Stomach smooth muscle (tissue), 2 donors: ENCODE data around the gene DMAC2.
"Not testable (repeated sequence)": the region's sequence is repeated elsewhere in the genome, so short reads cannot be mapped to it uniquely, and the experiment has no call there.

Source experiments
- H3K27ac ChIP-seq: one replicate; pipeline ENCODE4 v1.7.0; 2013; ENCODE audit warnings: mild to moderate bottlenecking, low read length, inconsistent platforms
- H3K27me3 ChIP-seq, 2 donors: one replicate each; pipeline ENCODE4 v1.7.0; 2013; ENCODE audit warnings: low read length in 2 of 2; ENCODE audit not compliant: insufficient read depth in 2 of 2, control insufficient read depth in 1 of 2
- H3K36me3 ChIP-seq, 2 donors: one replicate each; pipeline ENCODE4 v1.7.0; 2013; ENCODE audit warnings: low read length in 2 of 2; ENCODE audit not compliant: control insufficient read depth in 2 of 2, insufficient read depth in 2 of 2
- H3K4me1 ChIP-seq: one replicate; pipeline ENCODE4 v1.7.0; 2013; ENCODE audit warnings: low read length; ENCODE audit not compliant: control insufficient read depth, insufficient read depth
- H3K4me3 ChIP-seq, 2 donors: one replicate each; pipeline ENCODE4 v1.7.0; 2013; ENCODE audit warnings: low read length in 2 of 2
- H3K9ac ChIP-seq, 2 donors: one replicate each; pipeline ENCODE4 v1.7.0; 2013; ENCODE audit warnings: low read length in 2 of 2, mild to moderate bottlenecking in 1 of 2
- H3K9me3 ChIP-seq, 2 donors: one replicate each; pipeline ENCODE4 v1.7.0; 2013; ENCODE audit warnings: low read length in 2 of 2; ENCODE audit not compliant: control insufficient read depth in 2 of 2
- donor health status: healthy.
- donor health status: Pancreatic carcinoma.

Gene DMAC2

GRCh38 chr19:41410336-41411054 is 29.2 kb downstream of the DMAC2 start:
- no peak overlapping the region for H3K9ac ChIP-seq
- peaks cover 29 to 32% of the 10 kb centered on the region in 2 donors for H3K36me3 ChIP-seq
- no peak overlapping the region for H3K4me3 ChIP-seq
- H3K9me3 ChIP-seq, result no peaks in the 10 kb centered on the region
- no peaks in the 10 kb centered on the region for H3K27me3 ChIP-seq
- H3K4me1 ChIP-seq, result peaks cover 14% of the 10 kb centered on the region
- no peak overlapping the region for H3K27ac ChIP-seq

DNA sequence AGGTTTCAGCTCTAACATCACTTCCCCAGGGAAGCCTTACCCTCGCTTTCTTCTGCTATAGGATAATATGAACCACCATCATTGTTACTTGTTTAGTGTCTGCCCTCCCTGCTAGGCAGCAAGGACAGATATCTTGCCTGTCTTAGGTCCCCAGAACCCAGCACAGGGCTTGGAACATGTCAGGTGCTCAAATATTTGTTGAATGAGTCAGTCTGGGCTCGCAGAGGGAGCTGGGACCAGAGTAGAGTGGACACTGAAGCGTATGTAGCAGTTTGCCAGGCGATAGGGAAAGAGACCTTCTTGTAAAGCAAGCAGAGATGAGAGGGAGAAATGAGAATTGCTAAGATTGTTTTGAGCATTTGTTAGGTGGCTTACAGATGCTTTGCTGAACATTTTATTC is 30.4 kb downstream of the DMAC2 start:
- peaks cover 14% of the 10 kb centered on the region for H3K4me1 ChIP-seq
- no peaks in the 10 kb centered on the region for H3K9me3 ChIP-seq
- H3K4me3 ChIP-seq, result no peak overlapping the region
- no peaks in the 10 kb centered on the region for H3K27me3 ChIP-seq
- H3K36me3 ChIP-seq, result peaks cover 20 to 25% of the 10 kb centered on the region in 2 donors
- H3K27ac ChIP-seq, result peak overlapping the region; percentile 11
- peak overlapping the region in 1 of 2 donors; percentile 29 for H3K9ac ChIP-seq

DNA sequence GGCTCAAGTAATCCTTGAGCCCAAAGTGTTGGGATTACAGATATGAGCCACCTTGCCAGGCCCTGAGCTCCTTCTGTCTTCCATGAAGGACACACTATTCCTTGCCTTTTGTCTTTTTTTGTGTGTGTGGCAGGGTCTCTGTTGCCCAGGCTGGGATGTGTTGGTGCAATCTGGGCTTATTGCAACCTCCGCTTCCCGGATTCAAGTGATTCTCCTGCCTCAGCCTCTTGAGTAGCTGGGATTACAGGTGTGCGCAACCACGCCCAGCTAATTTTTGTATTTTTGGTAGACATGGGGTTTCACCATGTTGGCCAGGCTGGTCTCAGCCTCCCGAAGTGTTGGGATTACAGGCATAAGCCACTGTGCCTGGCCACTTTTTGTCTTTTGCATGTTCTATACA is 30.9 kb downstream of the DMAC2 start:
- not testable (repeated sequence) for H3K9ac ChIP-seq, H3K9me3 ChIP-seq, H3K27ac ChIP-seq, H3K4me3 ChIP-seq, H3K27me3 ChIP-seq
- H3K4me1 ChIP-seq, result peaks cover 14% of the 10 kb centered on the region
- peaks cover 16 to 20% of the 10 kb centered on the region in 2 donors for H3K36me3 ChIP-seq

DNA sequence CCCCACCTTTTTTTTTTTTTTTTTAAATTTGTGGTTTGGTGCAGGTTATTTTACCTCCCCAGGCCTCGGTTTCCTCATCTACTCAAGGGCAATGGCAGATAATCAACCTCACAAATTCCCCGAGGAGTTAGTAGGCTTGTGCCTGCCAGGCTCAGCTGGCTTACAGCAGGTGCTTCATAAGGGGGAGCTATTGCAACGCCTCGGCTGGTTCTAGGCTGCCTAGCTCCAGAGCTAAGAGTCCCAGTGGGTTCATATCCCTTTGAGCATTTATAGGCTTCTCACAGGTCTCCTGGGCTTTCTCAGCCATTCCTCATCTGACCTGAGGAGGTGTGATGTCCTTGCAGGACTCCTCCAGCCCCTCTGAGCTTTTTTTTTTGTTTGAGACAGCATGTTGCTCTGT is 31.5 kb downstream of the DMAC2 start:
- peaks cover 14% of the 10 kb centered on the region for H3K4me1 ChIP-seq
- H3K27ac ChIP-seq, result no peak overlapping the region
- no peak overlapping the region for H3K9ac ChIP-seq
- H3K27me3 ChIP-seq, result no peaks in the 10 kb centered on the region
- no peaks in the 10 kb centered on the region for H3K9me3 ChIP-seq
- peaks cover 10 to 16% of the 10 kb centered on the region in 2 donors for H3K36me3 ChIP-seq
- no peak overlapping the region for H3K4me3 ChIP-seq

DNA sequence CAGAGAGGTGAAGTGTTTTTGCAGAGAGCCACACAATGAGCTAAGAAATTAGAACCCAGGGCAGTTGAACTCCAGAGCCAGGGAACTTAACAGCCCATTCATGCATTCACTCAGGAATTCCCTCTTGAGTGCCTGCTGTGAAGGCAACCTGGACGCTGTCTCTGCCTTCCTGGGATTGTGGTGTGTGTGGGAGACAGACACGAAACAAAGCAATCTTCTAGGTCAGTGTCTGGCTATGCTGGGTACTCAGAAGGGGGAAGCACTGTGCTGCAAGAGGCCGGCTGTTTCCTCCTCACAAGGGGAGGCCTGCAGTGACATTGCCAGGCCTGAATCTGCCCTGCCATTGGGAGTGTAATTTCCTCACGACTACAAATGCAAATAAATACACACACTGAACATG is 32.4 kb downstream of the DMAC2 start:
- H3K4me3 ChIP-seq, result no peak overlapping the region
- no peak overlapping the region for H3K9ac ChIP-seq
- peaks cover 14% of the 10 kb centered on the region for H3K4me1 ChIP-seq
- no peaks in the 10 kb centered on the region for H3K9me3 ChIP-seq
- no peak overlapping the region for H3K27ac ChIP-seq
- H3K27me3 ChIP-seq, result no peaks in the 10 kb centered on the region
- peaks cover 12% of the 10 kb centered on the region in 2 donors for H3K36me3 ChIP-seq

GRCh38 chr19:41405776-41406175 is 33.9 kb downstream of the DMAC2 start:
- Histone ChIP-seq H3K36me3 (peaks cover 4 to 7% of the 10 kb centered on the region in 2 donors), H3K4me3 (no peak overlapping the region), H3K9ac (no peak overlapping the region), H3K9me3 (no peaks in the 10 kb centered on the region), H3K27ac (no peak overlapping the region), H3K27me3 (no peaks in the 10 kb centered on the region), H3K4me1 (peaks cover 14% of the 10 kb centered on the region)

- no peak overlapping the region for H3K27ac ChIP-seq
- H3K4me3 ChIP-seq, result no peak overlapping the region
- H3K4me1 ChIP-seq, result peaks cover 16% of the 10 kb centered on the region
Observed at GRCh38 chr19:41403181-41403970, 36.3 kb downstream of the DMAC2 start.

DNA sequence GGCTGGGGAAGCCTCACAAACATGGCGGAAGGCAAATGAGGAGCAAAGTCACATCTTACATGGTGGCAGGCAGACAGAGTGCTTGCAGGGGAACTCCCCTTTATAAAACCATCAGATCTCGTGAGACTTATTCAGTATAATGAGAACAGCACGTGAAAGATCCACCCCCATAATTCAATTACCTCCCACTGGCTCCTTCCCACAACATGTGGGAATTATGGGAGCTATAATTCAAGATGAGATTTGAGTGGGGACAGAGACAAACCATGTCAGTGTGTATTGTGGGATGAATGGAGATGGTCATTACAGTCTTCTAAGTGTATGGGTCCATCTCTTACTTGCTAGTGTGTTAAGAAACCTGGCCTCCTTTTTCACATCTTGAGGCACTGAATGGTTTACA is 37.7 kb downstream of the DMAC2 start:
- H3K4me1 ChIP-seq, result peaks cover 17% of the 10 kb centered on the region
- H3K27me3 ChIP-seq, result no peaks in the 10 kb centered on the region
- H3K9me3 ChIP-seq, result no peaks in the 10 kb centered on the region
- peaks cover 4 to 7% of the 10 kb centered on the region in 2 donors for H3K36me3 ChIP-seq
- no peak overlapping the region for H3K4me3 ChIP-seq
- H3K9ac ChIP-seq, result no peak overlapping the region
- no peak overlapping the region for H3K27ac ChIP-seq

More at GRCh38 chr19:41403181-41403970, 36.3 kb downstream of the DMAC2 start:
- Histone ChIP-seq H3K9me3 (no peaks in the 10 kb centered on the region), H3K27me3 (no peaks in the 10 kb centered on the region), H3K36me3 (peaks cover 4 to 7% of the 10 kb centered on the region in 2 donors), H3K9ac (no peak overlapping the region)

DNA sequence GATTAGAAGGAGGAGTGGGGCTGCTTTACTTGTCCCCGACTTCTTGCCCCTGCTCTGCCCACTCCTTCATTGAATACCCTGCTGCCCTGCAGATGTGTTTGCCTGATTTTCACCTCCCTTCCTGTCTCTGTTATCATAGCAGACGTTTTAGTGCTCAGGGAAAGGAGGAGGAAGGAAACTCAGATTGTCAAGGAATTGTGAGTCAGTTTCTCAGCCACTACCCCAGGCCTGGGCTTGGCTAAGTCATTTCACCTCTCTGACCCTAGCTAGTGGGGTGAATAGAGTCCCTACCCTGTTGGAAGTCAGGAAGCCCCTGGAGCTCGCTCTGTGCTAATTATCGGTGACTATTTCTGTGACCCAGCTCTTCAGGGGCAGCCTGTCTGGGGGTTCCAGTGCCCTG is 38.2 kb downstream of the DMAC2 start:
- Histone ChIP-seq H3K36me3 (peaks cover 4 to 7% of the 10 kb centered on the region in 2 donors), H3K9ac (no peak overlapping the region), H3K27ac (no peak overlapping the region), H3K4me1 (peaks cover 19% of the 10 kb centered on the region), H3K27me3 (no peaks in the 10 kb centered on the region), H3K9me3 (no peaks in the 10 kb centered on the region), H3K4me3 (no peak overlapping the region)

DNA sequence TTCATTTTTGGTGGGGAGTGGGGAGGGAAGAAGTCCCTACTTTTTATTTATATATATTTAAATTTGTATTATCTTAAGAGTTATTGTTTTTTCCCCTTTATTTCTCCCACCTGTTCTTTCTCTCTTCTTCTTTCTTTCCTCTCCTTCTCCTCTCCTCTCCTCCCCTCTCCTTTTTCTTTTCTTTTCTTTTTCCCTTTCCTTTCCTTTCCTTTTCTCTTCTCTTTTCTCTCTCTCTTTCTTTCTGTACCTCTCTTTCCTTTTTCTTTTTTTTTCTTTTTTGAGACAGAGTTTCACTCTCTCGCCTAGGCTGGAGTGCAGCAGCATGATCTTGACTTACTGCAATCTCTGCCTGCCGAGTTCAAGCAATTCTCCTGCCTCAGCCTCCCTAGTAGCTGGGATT is 40.2 kb downstream of the DMAC2 start:
- peaks cover 19% of the 10 kb centered on the region for H3K4me1 ChIP-seq
- no peak overlapping the region for H3K27ac ChIP-seq
- peaks cover 4 to 7% of the 10 kb centered on the region in 2 donors for H3K36me3 ChIP-seq
- H3K9ac ChIP-seq, result no peak overlapping the region
- H3K9me3 ChIP-seq, result no peaks in the 10 kb centered on the region
- no peaks in the 10 kb centered on the region for H3K27me3 ChIP-seq
- H3K4me3 ChIP-seq, result no peak overlapping the region

- H3K4me1 ChIP-seq, result peaks cover 19% of the 10 kb centered on the region
- peaks cover 4 to 7% of the 10 kb centered on the region in 2 donors for H3K36me3 ChIP-seq
- H3K9ac ChIP-seq, result peak overlapping the region in 1 of 2 donors; percentile 88
- H3K27ac ChIP-seq, result no peak overlapping the region
- peak overlapping the region; percentile 88 to 90 for H3K4me3 ChIP-seq
- H3K9me3 ChIP-seq, result no peaks in the 10 kb centered on the region
- no peaks in the 10 kb centered on the region for H3K27me3 ChIP-seq
Observed at GRCh38 chr19:41399091-41399490, 40.6 kb downstream of the DMAC2 start.
